ENCODE results near the gene LRRC9.

DNA sequence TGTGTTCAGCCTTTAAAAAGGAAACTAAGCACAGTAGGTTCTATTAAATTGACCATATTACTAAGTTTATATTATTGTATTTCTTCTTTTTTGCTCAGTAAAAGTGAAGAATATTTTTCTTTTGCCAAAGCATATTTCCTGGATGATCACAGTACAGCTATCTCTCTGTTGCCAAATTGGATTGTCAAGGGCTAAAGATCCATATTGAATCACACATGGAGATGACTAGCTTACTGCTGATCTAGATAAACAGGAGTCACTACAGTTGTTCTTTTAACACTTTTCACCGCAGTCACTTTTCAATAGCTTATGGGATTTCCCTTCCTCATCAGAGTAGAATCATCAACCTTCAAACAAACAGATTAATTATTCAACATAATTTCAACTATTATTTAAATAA is 78.6 kb downstream of the LRRC9 start:
- TF ChIP-seq CTCF (conservative IDR thresholded peaks at IDR 0.05) = no peak
- no peak for TF ChIP-seq EZH2 (IDR thresholded peaks at IDR 0.05; ENCODE audit: low read depth)

All from PC-9 (cell line).